SK-N-SH (cell line): ENCODE results near the gene MAML3.

Experiments
- CTCF ChIP-seq: fragments of 200-600 bp; sonication (generic); IDR thresholded peaks from 2 replicates; pipeline ENCODE4 v1.6.1; 2017; ENCODE audit warnings: antibody characterized with exemption, mild to moderate bottlenecking, moderate library complexity
- EZH2phosphoT487 ChIP-seq: fragments of 200-600 bp; sonication (generic); IDR thresholded peaks from 2 replicates; pipeline ENCODE4 v1.6.1; 2017; ENCODE audit warnings: low read depth, mixed run types, mild to moderate bottlenecking, antibody characterized with exemption, moderate library complexity, borderline replicate concordance
- FOXM1 ChIP-seq: IDR thresholded peaks from 2 replicates; pipeline ENCODE4 v1.4.0; 2012; ENCODE audit warnings: low read depth, mild to moderate bottlenecking
- GABPA ChIP-seq: IDR thresholded peaks from 2 replicates; pipeline ENCODE4 v1.4.0; 2012; ENCODE audit warnings: low read depth, mild to moderate bottlenecking
- POLR2AphosphoS5 ChIP-seq: IDR thresholded peaks from 2 replicates; pipeline ENCODE4 v1.6.1; 2012; ENCODE audit warnings: low read depth, low read length
- RAD21 ChIP-seq: IDR thresholded peaks from 2 replicates; pipeline ENCODE4 v1.6.1; 2012; ENCODE audit warnings: mild to moderate bottlenecking, low read length
- RFX5 ChIP-seq: IDR thresholded peaks from 2 replicates; pipeline ENCODE4 v1.6.1; 2012; ENCODE audit warnings: mild to moderate bottlenecking, improper control_type of control experiment, low read length
- SMC3 ChIP-seq: IDR thresholded peaks from 2 replicates; pipeline ENCODE4 v1.6.1; 2012; ENCODE audit warnings: low read depth, low read length, improper control_type of control experiment
- TAF1 ChIP-seq: IDR thresholded peaks from 2 replicates; pipeline ENCODE4 v1.6.1; 2012; ENCODE audit warnings: low read depth, mild to moderate bottlenecking, low read length, moderate library complexity, borderline replicate concordance

GRCh38 chr4:140109737-140110136, 44.2 kb downstream of the MAML3 start:
- no peak for TF ChIP-seq EZH2phosphoT487
- no peak for TF ChIP-seq CTCF
- no peak for TF ChIP-seq GABPA
- no peak for TF ChIP-seq TAF1
- TF ChIP-seq RFX5: peak; percentile 82
- no peak for TF ChIP-seq SMC3
- TF ChIP-seq POLR2AphosphoS5: no peak
- no peak for TF ChIP-seq FOXM1
- TF ChIP-seq RAD21: no peak
